Diencephalon (tissue), 1 donor: ENCODE results near the gene VMA21. TPM values are rescaled to one million over a fixed set of nuclear protein-coding genes. Genes with fewer than 3 reads are reported as not detected.

Experiments
- total RNA-seq: library from RNA; depleted of rRNA; stranded (reverse); fragments of >200 nt; gene quantifications from one replicate; pipeline ENCODE4 v1.2.3, GENCODE V29; 2014

The VMA21 gene, protein sequence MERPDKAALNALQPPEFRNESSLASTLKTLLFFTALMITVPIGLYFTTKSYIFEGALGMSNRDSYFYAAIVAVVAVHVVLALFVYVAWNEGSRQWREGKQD
- 190 TPM for total RNA-seq

DNA sequence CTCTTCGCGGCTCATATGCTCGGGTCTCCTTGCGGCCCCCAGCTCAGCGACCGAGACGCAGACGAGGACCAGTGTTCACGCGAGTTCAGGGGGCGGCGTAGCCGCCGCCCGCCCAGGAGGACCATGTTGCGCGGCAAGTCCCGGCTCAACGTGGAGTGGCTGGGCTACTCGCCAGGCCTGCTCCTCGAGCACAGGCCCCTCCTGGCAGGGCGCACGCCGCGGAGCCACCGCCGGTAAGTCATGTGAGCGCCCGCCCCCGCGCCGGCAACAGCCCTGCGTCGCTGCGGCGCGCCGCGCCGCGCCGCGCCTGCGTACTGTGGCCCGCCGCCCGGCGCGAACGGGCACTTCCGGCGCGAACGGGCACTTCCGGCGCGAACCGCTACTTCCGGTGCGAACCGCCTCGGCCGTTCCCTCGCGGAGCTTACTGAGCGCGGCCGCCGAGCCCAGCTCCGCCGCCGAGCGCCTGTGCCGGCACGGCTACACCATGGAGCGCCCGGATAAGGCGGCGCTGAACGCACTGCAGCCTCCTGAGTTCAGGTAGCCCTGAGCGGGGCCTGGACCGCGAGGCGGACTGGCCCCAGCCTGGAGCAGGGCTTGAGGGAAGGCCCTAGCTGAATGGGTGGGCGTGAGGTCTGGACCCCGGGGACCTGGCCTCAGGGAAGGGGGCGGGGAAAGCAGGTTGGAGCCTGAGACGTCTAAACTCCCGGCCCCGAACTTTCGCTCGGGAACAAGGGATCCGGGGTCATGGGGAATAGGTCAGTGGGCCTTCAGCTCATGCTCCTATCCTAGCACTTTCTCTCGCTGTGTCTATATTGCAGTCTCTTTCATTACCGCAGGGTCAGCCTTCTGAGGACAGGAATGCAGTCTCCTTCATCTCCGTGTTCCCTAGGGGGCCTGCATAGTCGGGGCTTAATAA lies at the start of gene VMA21:
VMA21 (plus strand) TSS at position 382 of the 916 bp plus-strand sequence; CDS start at position 485, 103 bp downstream.

Other genes with a start within 250 kb of the VMA21 start
- gene GPR50, start 220.6 kb upstream of the VMA21 start, total RNA-seq = 0.23 TPM
- gene PASD1, start 166.5 kb downstream of the VMA21 start, total RNA-seq = not detected